Thyroid gland (tissue), 4 donors: ENCODE results near the gene SHMT2.

Source experiments
- CTCF ChIP-seq, 6 experiments: fragments of 200-600 bp in 3 of 6; fragments of 450-650 bp in 3 of 6; sonication (generic) in 3 of 6; IDR thresholded peaks; one replicate each; pipeline ENCODE4 v1.5.1; 2016 to 2019; ENCODE audit warnings: antibody characterized with exemption in 6 of 6, mild to moderate bottlenecking in 2 of 6, inconsistent platforms in 1 of 6, moderate library complexity in 1 of 6
- POLR2A ChIP-seq, 2 donors: fragments of 450-650 bp; IDR thresholded peaks; one replicate each; pipeline ENCODE4 v1.6.1; 2017; ENCODE audit warnings: antibody characterized with exemption in 2 of 2, mild to moderate bottlenecking in 2 of 2, moderate library complexity in 1 of 2

- TF ChIP-seq POLR2A (IDR thresholded peaks at IDR 0.05) (no peak), CTCF (IDR thresholded peaks at IDR 0.05) (no peak)
Observed at GRCh38 chr12:57248934-57249742, 19.6 kb downstream of the SHMT2 start.
